Spleen (tissue), 7 donors: ENCODE data around the gene TET3.

Experiments used
- CTCF ChIP-seq, 11 experiments: fragments of 200-600 bp in 7 of 11; fragments of 450-650 bp in 4 of 11; sonication (generic) in 4 of 11; IDR thresholded peaks in 8 of 11; conservative IDR thresholded peaks in 3 of 11; 1 replicate in 7 of 11; 2 replicates in 4 of 11; pipeline versions ENCODE4 v1.4.0 to v1.8.0; 2016 to 2021; ENCODE audit warnings: antibody characterized with exemption in 11 of 11, inconsistent platforms in 4 of 11, mild to moderate bottlenecking in 1 of 11
- POLR2A ChIP-seq, 3 donors: fragments of 450-650 bp; IDR thresholded peaks; one replicate each; pipeline ENCODE4 v1.5.1; 2017; ENCODE audit warnings: antibody characterized with exemption in 3 of 3, mild to moderate bottlenecking in 1 of 3
- donor health status: DM: no; HTN: no; CAD: no; lungs with moderate emphysema.
- donor health status: DM: no; HTN: no; CAD: no.
- donor health status: DM: no; HTN: no; CAD: no.

- TF ChIP-seq CTCF (IDR thresholded peaks at IDR 0.05 in 8 of 11, conservative IDR thresholded peaks at IDR 0.05 in 3 of 11) (no peak), POLR2A (IDR thresholded peaks at IDR 0.05) (no peak)
These were observed 40.0 kb upstream of the TET3 start for GRCh38 chr2:73944714-73945113.
